HG02678 (cell line): Measurements from ENCODE around the gene IRF7.

Source experiments
- ATAC-seq: cut with Tn5 transposase; IDR thresholded peaks from one replicate; pipeline ENCODE4 v1.9.1; 2021; ENCODE audit warnings: mild to moderate bottlenecking, moderate library complexity; ENCODE audit not compliant: unreplicated experiment

IRF7 gene

GRCh38 chr11:567011-567628, 48.6 kb downstream of the IRF7 start:
- ATAC-seq = no peak

GRCh38 chr11:565921-566509, 49.7 kb downstream of the IRF7 start:
- ATAC-seq = no peak

GRCh38 chr11:563812-564578, 51.8 kb downstream of the IRF7 start:
- ATAC-seq = no peak

GRCh38 chr11:563066-563811, 52.5 kb downstream of the IRF7 start:
- no peak for ATAC-seq
